Measurements from ENCODE around the gene ITGA3. TPM values are rescaled to one million over a fixed set of nuclear protein-coding genes. Genes with fewer than 3 reads are reported as not detected.

Gene ITGA3
- total RNA-seq, 3 donors from 2014 or later, result 9.2 to 10.2 (median 9.4) TPM

DNA sequence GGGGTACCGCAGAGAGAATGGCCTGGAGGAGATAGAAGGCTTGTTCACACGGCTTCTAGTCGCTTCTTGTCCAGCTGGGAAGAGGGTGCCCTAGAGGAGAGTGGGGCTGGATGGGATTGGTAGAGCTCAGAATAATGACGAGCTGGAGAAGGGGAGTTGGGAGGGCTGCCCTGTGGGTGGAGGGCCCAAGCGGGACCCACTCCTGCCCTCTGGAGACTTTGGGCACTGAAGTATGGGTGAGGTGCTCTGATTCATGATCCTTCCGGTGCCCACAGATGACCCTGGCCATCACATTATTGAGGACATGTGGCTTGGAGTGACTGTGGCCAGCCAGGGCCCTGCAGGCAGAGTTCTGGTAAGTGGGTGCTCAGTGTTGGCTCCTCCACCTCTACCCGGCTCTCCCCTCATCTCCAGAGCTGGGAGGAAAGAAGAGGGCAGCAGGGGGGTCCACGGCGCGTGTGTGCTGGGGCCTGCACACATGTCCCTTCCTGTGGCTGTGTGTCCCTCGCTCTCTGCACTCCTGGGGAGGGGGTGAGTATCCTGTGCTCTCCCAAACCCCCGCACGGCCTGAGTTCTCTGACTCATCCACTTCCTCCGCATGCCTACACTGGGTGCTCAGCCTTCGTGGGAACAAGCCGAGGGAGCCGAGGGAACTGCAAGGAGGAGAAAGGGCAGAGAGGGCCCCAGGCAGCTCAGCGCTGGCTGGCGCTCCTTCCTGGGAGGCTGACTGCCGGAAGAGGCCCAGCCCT, 8.5 kb downstream of the ITGA3 start:
- Mint-ChIP-seq H3K27me3 (ENCODE audit: low read depth) (no peaks in the 10 kb centered on the region), H3K36me3 (ENCODE audit: insufficient read depth) (peaks cover 10% of the 10 kb centered on the region), H3K9me3 (no peaks in the 10 kb centered on the region), H3K4me1 (ENCODE audit: low read depth) (no peaks in the 10 kb centered on the region), H3K4me3 (no peak overlapping the region)
- ATAC-seq (no peak), DNase-seq (no peak)

DNA sequence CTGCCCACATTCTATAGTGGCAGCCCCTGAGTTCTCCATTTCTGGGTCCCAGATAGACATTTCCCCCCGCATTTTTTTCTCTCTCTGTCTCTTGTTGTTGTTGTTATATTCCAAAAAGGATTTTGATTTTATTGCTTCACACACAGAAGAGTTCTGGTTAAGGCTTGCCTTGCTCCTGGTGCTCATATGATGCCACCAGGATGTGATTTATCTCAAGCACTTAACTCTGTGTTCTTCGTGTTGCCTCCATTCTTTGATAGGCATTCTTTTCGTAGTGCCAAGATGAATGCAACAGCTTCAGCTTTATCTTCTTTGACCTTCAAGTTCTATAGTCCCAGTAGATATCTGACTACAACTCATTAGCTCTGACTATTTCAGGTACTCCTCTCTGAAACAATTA, 9.1 kb downstream of the ITGA3 start:
- no peak overlapping the region for H3K4me3 Mint-ChIP-seq
- ATAC-seq (no peak), DNase-seq (no peak)
- H3K27me3 Mint-ChIP-seq (ENCODE audit: low read depth), result no peaks in the 10 kb centered on the region
- peaks cover 14% of the 10 kb centered on the region for H3K36me3 Mint-ChIP-seq (ENCODE audit: insufficient read depth)
- H3K9me3 Mint-ChIP-seq, result no peaks in the 10 kb centered on the region
- no peaks in the 10 kb centered on the region for H3K4me1 Mint-ChIP-seq (ENCODE audit: low read depth)

GRCh38 chr17:50066995-50067394, 11.1 kb downstream of the ITGA3 start:
- H3K9me3 Mint-ChIP-seq, result no peaks in the 10 kb centered on the region
- H3K4me3 Mint-ChIP-seq, result no peak overlapping the region
- peaks cover 22% of the 10 kb centered on the region for H3K36me3 Mint-ChIP-seq (ENCODE audit: insufficient read depth)
- no peaks in the 10 kb centered on the region for H3K27me3 Mint-ChIP-seq (ENCODE audit: low read depth)
- no peak for ATAC-seq
- no peaks in the 10 kb centered on the region for H3K4me1 Mint-ChIP-seq (ENCODE audit: low read depth)
- DNase-seq, result no peak

- no peaks in the 10 kb centered on the region for H3K9me3 Mint-ChIP-seq
- no peaks in the 10 kb centered on the region for H3K4me1 Mint-ChIP-seq (ENCODE audit: low read depth)
- peaks cover 24% of the 10 kb centered on the region for H3K36me3 Mint-ChIP-seq (ENCODE audit: insufficient read depth)
- no peak for ATAC-seq
- H3K27me3 Mint-ChIP-seq (ENCODE audit: low read depth), result no peaks in the 10 kb centered on the region
- DNase-seq, result no peak
- H3K4me3 Mint-ChIP-seq, result no peak overlapping the region
Observed at GRCh38 chr17:50067996-50068395, 12.1 kb downstream of the ITGA3 start.

DNA sequence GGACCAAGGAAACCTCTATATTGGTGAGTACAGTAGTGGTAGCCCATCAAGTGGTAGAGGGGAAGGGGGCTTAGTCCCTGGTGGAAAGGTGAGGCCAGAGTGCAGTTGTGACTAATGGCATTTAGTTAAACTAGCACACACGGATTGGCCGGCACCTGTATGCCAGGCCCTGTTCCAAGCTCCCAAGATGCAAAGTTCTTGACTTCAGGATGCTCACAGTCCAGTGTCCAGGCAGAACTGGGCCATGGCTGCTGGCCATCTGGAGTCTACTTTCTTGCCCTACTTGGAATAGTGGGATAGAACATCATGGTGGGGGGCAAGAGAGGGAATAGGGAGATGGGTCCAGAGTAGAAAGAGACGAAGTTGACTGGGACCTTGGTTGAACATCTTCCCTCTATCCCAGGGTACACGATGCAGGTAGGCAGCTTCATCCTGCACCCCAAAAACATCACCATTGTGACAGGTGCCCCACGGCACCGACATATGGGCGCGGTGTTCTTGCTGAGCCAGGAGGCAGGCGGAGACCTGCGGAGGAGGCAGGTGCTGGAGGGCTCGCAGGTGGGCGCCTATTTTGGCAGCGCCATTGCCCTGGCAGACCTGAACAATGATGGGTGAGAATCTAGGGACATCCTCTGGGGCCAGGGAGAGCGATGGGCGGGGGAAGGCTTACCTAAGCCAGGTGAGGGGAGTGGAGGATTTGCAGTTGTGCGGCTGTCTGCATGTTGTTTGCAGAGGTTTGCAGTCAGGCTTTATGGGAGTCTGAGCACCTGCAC, 15.2 kb downstream of the ITGA3 start:
- no peaks in the 10 kb centered on the region for H3K27me3 Mint-ChIP-seq (ENCODE audit: low read depth)
- no peak for ATAC-seq
- H3K9me3 Mint-ChIP-seq, result no peaks in the 10 kb centered on the region
- H3K4me1 Mint-ChIP-seq (ENCODE audit: low read depth), result no peaks in the 10 kb centered on the region
- no peak overlapping the region for H3K4me3 Mint-ChIP-seq
- H3K36me3 Mint-ChIP-seq (ENCODE audit: insufficient read depth), result peaks cover 16% of the 10 kb centered on the region
- DNase-seq, result no peak

DNA sequence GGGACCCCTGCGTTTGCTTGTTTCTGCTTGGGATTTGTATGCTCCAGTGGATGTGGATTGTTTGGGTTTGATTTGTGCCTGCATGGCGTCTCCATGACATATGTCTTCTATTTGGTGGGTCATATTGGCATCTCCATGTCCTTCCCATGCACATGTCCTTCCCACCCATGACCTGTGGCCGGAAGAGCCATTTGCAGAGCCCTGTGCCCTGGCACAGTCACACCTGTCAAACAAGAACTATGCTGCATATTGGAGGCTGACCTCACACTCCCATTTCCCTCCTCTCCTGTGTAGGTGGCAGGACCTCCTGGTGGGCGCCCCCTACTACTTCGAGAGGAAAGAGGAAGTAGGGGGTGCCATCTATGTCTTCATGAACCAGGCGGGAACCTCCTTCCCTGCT, 15.8 kb downstream of the ITGA3 start:
- ATAC-seq, result no peak
- H3K27me3 Mint-ChIP-seq (ENCODE audit: low read depth), result no peaks in the 10 kb centered on the region

GRCh38 chr17:50072130-50072529, 16.2 kb downstream of the ITGA3 start:
- Mint-ChIP-seq H3K36me3 (ENCODE audit: insufficient read depth) (peaks cover 16% of the 10 kb centered on the region), H3K27me3 (ENCODE audit: low read depth) (no peaks in the 10 kb centered on the region), H3K4me3 (no peak overlapping the region), H3K9me3 (no peaks in the 10 kb centered on the region), H3K4me1 (ENCODE audit: low read depth) (no peaks in the 10 kb centered on the region)
- DNase-seq (no peak), ATAC-seq (no peak)

More for the DNA sequence above, 15.8 kb downstream of the ITGA3 start:
- Mint-ChIP-seq H3K4me1 (ENCODE audit: low read depth) (no peaks in the 10 kb centered on the region), H3K36me3 (ENCODE audit: insufficient read depth) (peaks cover 16% of the 10 kb centered on the region), H3K9me3 (no peaks in the 10 kb centered on the region), H3K4me3 (no peak overlapping the region)
- DNase-seq, result no peak

GRCh38 chr17:50072925-50073324, 17.0 kb downstream of the ITGA3 start:
- no peaks in the 10 kb centered on the region for H3K27me3 Mint-ChIP-seq (ENCODE audit: low read depth)
- ATAC-seq (no peak), DNase-seq (no peak)
- no peaks in the 10 kb centered on the region for H3K9me3 Mint-ChIP-seq
- no peak overlapping the region for H3K4me3 Mint-ChIP-seq
- H3K36me3 Mint-ChIP-seq (ENCODE audit: insufficient read depth), result peaks cover 16% of the 10 kb centered on the region
- H3K4me1 Mint-ChIP-seq (ENCODE audit: low read depth), result no peaks in the 10 kb centered on the region

DNA sequence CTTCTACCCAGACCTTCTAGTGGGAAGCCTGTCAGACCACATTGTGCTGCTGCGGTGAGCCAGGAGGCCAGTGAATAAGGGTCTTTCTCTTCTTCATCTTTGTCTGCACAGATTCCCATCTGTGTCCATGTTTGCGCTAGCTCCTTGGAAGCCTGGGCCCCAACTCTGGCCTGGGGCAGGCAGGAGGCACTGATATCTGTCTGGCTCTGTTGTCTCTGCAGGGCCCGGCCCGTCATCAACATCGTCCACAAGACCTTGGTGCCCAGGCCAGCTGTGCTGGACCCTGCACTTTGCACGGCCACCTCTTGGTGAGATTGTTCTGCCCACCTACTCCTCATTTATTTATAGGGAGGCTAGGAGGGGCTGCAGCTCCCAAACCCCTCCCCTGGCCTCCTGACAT, 18.3 kb downstream of the ITGA3 start:
- Mint-ChIP-seq H3K4me3 (no peak overlapping the region), H3K4me1 (ENCODE audit: low read depth) (no peaks in the 10 kb centered on the region), H3K27me3 (ENCODE audit: low read depth) (no peaks in the 10 kb centered on the region), H3K36me3 (ENCODE audit: insufficient read depth) (peaks cover 14% of the 10 kb centered on the region), H3K9me3 (no peaks in the 10 kb centered on the region)
- DNase-seq (no peak), ATAC-seq (no peak)

- no peak for ATAC-seq
- no peaks in the 10 kb centered on the region for H3K9me3 Mint-ChIP-seq
- H3K4me1 Mint-ChIP-seq (ENCODE audit: low read depth), result no peaks in the 10 kb centered on the region
- no peak overlapping the region for H3K4me3 Mint-ChIP-seq
- H3K36me3 Mint-ChIP-seq (ENCODE audit: insufficient read depth), result peaks cover 10% of the 10 kb centered on the region
- DNase-seq, result no peak
- no peaks in the 10 kb centered on the region for H3K27me3 Mint-ChIP-seq (ENCODE audit: low read depth)
Observed at GRCh38 chr17:50075446-50076032, 19.6 kb downstream of the ITGA3 start.

DNA sequence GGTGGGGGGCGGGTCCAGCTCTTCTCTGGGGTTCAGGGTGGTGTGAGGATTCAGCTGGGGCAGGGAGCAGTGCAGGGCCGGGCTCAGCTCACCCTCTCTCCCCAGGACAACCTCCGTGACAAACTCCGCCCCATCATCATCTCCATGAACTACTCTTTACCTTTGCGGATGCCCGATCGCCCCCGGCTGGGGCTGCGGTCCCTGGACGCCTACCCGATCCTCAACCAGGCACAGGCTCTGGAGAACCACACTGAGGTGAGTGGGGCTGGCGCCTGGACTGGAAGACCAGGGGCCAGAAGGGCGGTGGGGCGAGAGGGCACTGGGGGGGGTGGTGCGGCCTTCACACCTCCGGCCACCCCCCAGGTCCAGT, 20.3 kb downstream of the ITGA3 start:
- H3K9me3 Mint-ChIP-seq, result no peaks in the 10 kb centered on the region
- H3K4me3 Mint-ChIP-seq, result no peak overlapping the region
- ATAC-seq, result no peak
- no peaks in the 10 kb centered on the region for H3K27me3 Mint-ChIP-seq (ENCODE audit: low read depth)
- peaks cover 10% of the 10 kb centered on the region for H3K36me3 Mint-ChIP-seq (ENCODE audit: insufficient read depth)
- H3K4me1 Mint-ChIP-seq (ENCODE audit: low read depth), result no peaks in the 10 kb centered on the region
- DNase-seq, result no peak

DNA sequence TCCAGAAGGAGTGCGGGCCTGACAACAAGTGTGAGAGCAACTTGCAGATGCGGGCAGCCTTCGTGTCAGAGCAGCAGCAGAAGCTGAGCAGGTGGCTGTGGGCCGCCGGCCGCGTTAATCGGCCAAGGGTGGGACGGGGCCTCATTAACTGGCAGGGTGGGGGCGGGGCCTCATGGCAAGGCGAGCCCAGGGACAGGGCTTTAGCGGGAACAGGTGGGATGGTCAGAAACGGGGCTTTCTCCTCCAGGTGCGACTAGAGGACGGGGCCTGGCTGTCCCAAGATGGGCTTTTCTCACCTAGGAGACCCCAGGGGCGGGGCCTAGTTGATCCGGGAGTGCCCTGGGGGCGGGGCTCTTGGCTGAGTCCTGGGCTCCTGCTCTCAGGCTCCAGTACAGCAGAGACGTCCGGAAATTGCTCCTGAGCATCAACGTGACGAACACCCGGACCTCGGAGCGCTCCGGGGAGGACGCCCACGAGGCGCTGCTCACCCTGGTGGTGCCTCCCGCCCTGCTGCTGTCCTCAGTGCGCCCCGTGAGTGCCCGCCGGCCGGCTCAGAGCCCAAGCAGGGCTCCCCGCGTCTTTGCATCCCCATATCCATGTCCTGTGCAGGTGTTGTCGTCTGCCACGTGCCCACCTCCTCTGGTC, 20.8 kb downstream of the ITGA3 start:
- Mint-ChIP-seq H3K36me3 (ENCODE audit: insufficient read depth) (peaks cover 5% of the 10 kb centered on the region), H3K4me3 (no peak overlapping the region), H3K4me1 (ENCODE audit: low read depth) (no peaks in the 10 kb centered on the region), H3K9me3 (no peaks in the 10 kb centered on the region), H3K27me3 (ENCODE audit: low read depth) (no peaks in the 10 kb centered on the region)
- no peak for DNase-seq
- ATAC-seq, result no peak

- DNase-seq, result no peak
- no peak for ATAC-seq
- no peaks in the 10 kb centered on the region for H3K4me1 Mint-ChIP-seq (ENCODE audit: low read depth)
- peaks cover 2% of the 10 kb centered on the region for H3K36me3 Mint-ChIP-seq (ENCODE audit: insufficient read depth)
- no peak overlapping the region for H3K4me3 Mint-ChIP-seq
- no peaks in the 10 kb centered on the region for H3K27me3 Mint-ChIP-seq (ENCODE audit: low read depth)
- no peaks in the 10 kb centered on the region for H3K9me3 Mint-ChIP-seq
Observed at GRCh38 chr17:50078430-50078829, 22.5 kb downstream of the ITGA3 start.

- H3K36me3 Mint-ChIP-seq (ENCODE audit: insufficient read depth), result peaks cover 2% of the 10 kb centered on the region
- H3K4me1 Mint-ChIP-seq (ENCODE audit: low read depth), result no peaks in the 10 kb centered on the region
- no peaks in the 10 kb centered on the region for H3K27me3 Mint-ChIP-seq (ENCODE audit: low read depth)
- ATAC-seq, result peak in 1 of 2 donors; percentile 51
- H3K4me3 Mint-ChIP-seq, result no peak overlapping the region
- H3K9me3 Mint-ChIP-seq, result no peaks in the 10 kb centered on the region
- DNase-seq, result no peak
Observed at GRCh38 chr17:50079334-50080095, 23.6 kb downstream of the ITGA3 start.

Measured in activated T-cell treated with anti-CD3 and anti-CD28 coated beads, Interleukin-2, amount 50 U/mL, for 4 hours (primary cell).